Measurements from ENCODE around the gene ZAP70. TPM values are rescaled to one million over a fixed set of nuclear protein-coding genes. Genes with fewer than 3 reads are reported as not detected.

Gene ZAP70
- total RNA-seq, 1 donor from 2014 or later, result 2.8 TPM

GRCh38 chr2:97760480-97761049 is 47.2 kb downstream of the ZAP70 start:
- peaks cover 9% of the 10 kb centered on the region for H3K4me1 Mint-ChIP-seq
- no peak for TF ChIP-seq CTCF (conservative IDR thresholded peaks at IDR 0.05)
- H3K36me3 Mint-ChIP-seq (ENCODE audit: low read depth), result peaks cover 17% of the 10 kb centered on the region
- H3K27ac Mint-ChIP-seq (ENCODE audit: unreplicated experiment), result peak overlapping the region; percentile 88
- DNase-seq (ENCODE audit: low read depth, low spot score), result no peak
- H3K27me3 Mint-ChIP-seq (ENCODE audit: low read depth), result no peaks in the 10 kb centered on the region
- no peak overlapping the region for H3K4me3 Mint-ChIP-seq
- H3K9me3 Mint-ChIP-seq, result no peaks in the 10 kb centered on the region

GRCh38 chr2:97761192-97761591 is 47.8 kb downstream of the ZAP70 start:
- Mint-ChIP-seq H3K4me3 (no peak overlapping the region), H3K27me3 (ENCODE audit: low read depth) (no peaks in the 10 kb centered on the region), H3K36me3 (ENCODE audit: low read depth) (peaks cover 17% of the 10 kb centered on the region), H3K4me1 (peaks cover 9% of the 10 kb centered on the region), H3K27ac (ENCODE audit: unreplicated experiment) (no peak overlapping the region), H3K9me3 (no peaks in the 10 kb centered on the region)
- no peak for DNase-seq (ENCODE audit: low read depth, low spot score)
- TF ChIP-seq CTCF (conservative IDR thresholded peaks at IDR 0.05), result no peak

- no peak for DNase-seq (ENCODE audit: low read depth, low spot score)
- TF ChIP-seq CTCF (conservative IDR thresholded peaks at IDR 0.05), result no peak
- H3K36me3 Mint-ChIP-seq (ENCODE audit: low read depth), result peaks cover 17% of the 10 kb centered on the region
- H3K27me3 Mint-ChIP-seq (ENCODE audit: low read depth), result no peaks in the 10 kb centered on the region
- H3K27ac Mint-ChIP-seq (ENCODE audit: unreplicated experiment), result peak overlapping the region; percentile 78
- H3K9me3 Mint-ChIP-seq, result no peaks in the 10 kb centered on the region
- H3K4me1 Mint-ChIP-seq, result peaks cover 9% of the 10 kb centered on the region
- H3K4me3 Mint-ChIP-seq, result no peak overlapping the region
These were observed 49.9 kb downstream of the ZAP70 start for GRCh38 chr2:97763176-97763845.

- TF ChIP-seq CTCF (conservative IDR thresholded peaks at IDR 0.05), result no peak
- Mint-ChIP-seq H3K27ac (ENCODE audit: unreplicated experiment) (no peak overlapping the region), H3K36me3 (ENCODE audit: low read depth) (peaks cover 12% of the 10 kb centered on the region)
These were observed 51.3 kb downstream of the ZAP70 start for GRCh38 chr2:97764559-97765263.

GRCh38 chr2:97765933-97766332 is 52.6 kb downstream of the ZAP70 start:
- no peak for DNase-seq (ENCODE audit: low read depth, low spot score)
- H3K27ac Mint-ChIP-seq (ENCODE audit: unreplicated experiment), result no peak overlapping the region
- TF ChIP-seq CTCF (conservative IDR thresholded peaks at IDR 0.05), result no peak
- no peak overlapping the region for H3K4me3 Mint-ChIP-seq
- no peaks in the 10 kb centered on the region for H3K9me3 Mint-ChIP-seq
- H3K4me1 Mint-ChIP-seq, result peaks cover 14% of the 10 kb centered on the region
- H3K36me3 Mint-ChIP-seq (ENCODE audit: low read depth), result peaks cover 10% of the 10 kb centered on the region
- H3K27me3 Mint-ChIP-seq (ENCODE audit: low read depth), result no peaks in the 10 kb centered on the region

More at GRCh38 chr2:97764559-97765263, 51.3 kb downstream of the ZAP70 start:
- H3K4me1 Mint-ChIP-seq, result peaks cover 9% of the 10 kb centered on the region
- no peaks in the 10 kb centered on the region for H3K27me3 Mint-ChIP-seq (ENCODE audit: low read depth)
- no peak overlapping the region for H3K4me3 Mint-ChIP-seq
- no peak for DNase-seq (ENCODE audit: low read depth, low spot score)
- no peaks in the 10 kb centered on the region for H3K9me3 Mint-ChIP-seq

Data from neural crest cell (in vitro differentiated cells).